Smooth muscle cell (in vitro differentiated cells): ENCODE results near the gene PCNX2. TPM values are rescaled to one million over a fixed set of nuclear protein-coding genes. Genes with fewer than 3 reads are reported as not detected.
"Not testable (repeated sequence)": the region's sequence is repeated elsewhere in the genome, so short reads cannot be mapped to it uniquely, and the experiment has no call there.

Experiments
- DNase-seq: peaks from one replicate; lab custom pipeline; 2025; ENCODE audit not compliant: unreplicated experiment; lab: John Stamatoyannopoulos, UW
- H2AFZ ChIP-seq: fragments of 200-600 bp; sonication (generic); 2 replicates; pipeline ENCODE4 v1.6.0; 2016; ENCODE audit warnings: antibody characterized with exemption, low read depth, mild to moderate bottlenecking
- H3F3A ChIP-seq: fragments of 200-600 bp; sonication (generic); 2 replicates; pipeline ENCODE4 v1.6.0; 2017; ENCODE audit warnings: antibody characterized with exemption, low read depth
- H3K27ac ChIP-seq: fragments of 200-600 bp; sonication (generic); 2 replicates; pipeline ENCODE4 v1.5.1; 2016; ENCODE audit warnings: low read depth, mild to moderate bottlenecking
- H3K27me3 ChIP-seq: fragments of 200-600 bp; sonication (generic); 2 replicates; pipeline ENCODE4 v1.6.1; 2016; ENCODE audit warnings: low read depth, mild to moderate bottlenecking
- H3K36me3 ChIP-seq: fragments of 200-600 bp; sonication (generic); 2 replicates; pipeline ENCODE4 v1.5.1; 2016; ENCODE audit warnings: low read depth
- H3K4me1 ChIP-seq: fragments of 200-600 bp; sonication (generic); 2 replicates; pipeline ENCODE4 v1.5.1; 2016; ENCODE audit warnings: low read depth
- H3K4me2 ChIP-seq: fragments of 200-600 bp; sonication (generic); 2 replicates; pipeline ENCODE4 v1.6.0; 2016; ENCODE audit warnings: mild to moderate bottlenecking
- H3K4me3 ChIP-seq: fragments of 200-600 bp; sonication (generic); 2 replicates; pipeline ENCODE4 v1.5.1; 2016; ENCODE audit warnings: mild to moderate bottlenecking
- H3K79me2 ChIP-seq: fragments of 200-600 bp; sonication (generic); 2 replicates; pipeline ENCODE4 v1.6.0; 2016; ENCODE audit warnings: low read depth, mild to moderate bottlenecking
- H3K9ac ChIP-seq: fragments of 200-600 bp; sonication (generic); 2 replicates; pipeline ENCODE4 v1.6.0; 2016; ENCODE audit warnings: low read depth
- H3K9me3 ChIP-seq: fragments of 200-600 bp; sonication (generic); replicated peaks from 2 replicates; pipeline ENCODE4 v1.5.1; 2016; ENCODE audit warnings: low read depth
- H4K20me1 ChIP-seq: fragments of 200-600 bp; sonication (generic); 2 replicates; pipeline ENCODE4 v1.6.0; 2016; ENCODE audit warnings: low read depth
- WGBS: methylation state at CpG from one replicate; pipeline ENCODE4 v1.1.7; 2016; ENCODE audit warnings: low lambda C conversion rate; 5-methylcytosine and 5-hydroxymethylcytosine counted together
- polyA plus RNA-seq: library from polyadenylated mRNA; unstranded; fragments of >200 nt; fragmentation: Nextera tagmentation; extraction: Ambion mirVana; gene quantifications from 2 replicates; pipeline ENCODE4 v1.2.1, GENCODE V29; 2016
- total RNA-seq: library from RNA; depleted of rRNA; stranded (reverse); fragments of >200 nt; gene quantifications from 2 replicates; pipeline ENCODE4 v1.2.3, GENCODE V29; 2014
- TF ChIP-seq, protein P1 (sequence below): fragments of 200-600 bp; sonication (generic); IDR thresholded peaks from 2 replicates; pipeline ENCODE4 v1.5.1; 2017; ENCODE audit warnings: borderline replicate concordance, mild to moderate bottlenecking, antibody characterized with exemption; ENCODE audit not compliant: insufficient read depth, poor library complexity, severe bottlenecking

Gene PCNX2
- total and polyA plus RNA-seq, 2 experiments from 2014 or later, result 4.7 to 18.2 TPM

- Histone ChIP-seq H3K79me2 (no peaks in the 10 kb centered on the region), H3K4me2 (no peak overlapping the region), H3K4me3 (no peak overlapping the region), H3K4me1 (no peaks in the 10 kb centered on the region), H3K27me3 (no peaks in the 10 kb centered on the region), H3K27ac (no peak overlapping the region), H2AFZ (no peak overlapping the region), H3F3A (no peaks in the 10 kb centered on the region), H3K36me3 (no peaks in the 10 kb centered on the region), H3K9me3 (no peaks in the 10 kb centered on the region), H3K9ac (no peak overlapping the region), H4K20me1 (no peaks in the 10 kb centered on the region)
- TF ChIP-seq, protein P1, sequence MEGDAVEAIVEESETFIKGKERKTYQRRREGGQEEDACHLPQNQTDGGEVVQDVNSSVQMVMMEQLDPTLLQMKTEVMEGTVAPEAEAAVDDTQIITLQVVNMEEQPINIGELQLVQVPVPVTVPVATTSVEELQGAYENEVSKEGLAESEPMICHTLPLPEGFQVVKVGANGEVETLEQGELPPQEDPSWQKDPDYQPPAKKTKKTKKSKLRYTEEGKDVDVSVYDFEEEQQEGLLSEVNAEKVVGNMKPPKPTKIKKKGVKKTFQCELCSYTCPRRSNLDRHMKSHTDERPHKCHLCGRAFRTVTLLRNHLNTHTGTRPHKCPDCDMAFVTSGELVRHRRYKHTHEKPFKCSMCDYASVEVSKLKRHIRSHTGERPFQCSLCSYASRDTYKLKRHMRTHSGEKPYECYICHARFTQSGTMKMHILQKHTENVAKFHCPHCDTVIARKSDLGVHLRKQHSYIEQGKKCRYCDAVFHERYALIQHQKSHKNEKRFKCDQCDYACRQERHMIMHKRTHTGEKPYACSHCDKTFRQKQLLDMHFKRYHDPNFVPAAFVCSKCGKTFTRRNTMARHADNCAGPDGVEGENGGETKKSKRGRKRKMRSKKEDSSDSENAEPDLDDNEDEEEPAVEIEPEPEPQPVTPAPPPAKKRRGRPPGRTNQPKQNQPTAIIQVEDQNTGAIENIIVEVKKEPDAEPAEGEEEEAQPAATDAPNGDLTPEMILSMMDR, result no peak
- no peak for DNase-seq
- WGBS, result 95% methylated on average over 3 of the region's 3 CpGs
Measured at GRCh38 chr1:233132445-233132844, 163.1 kb downstream of the PCNX2 start.

DNA sequence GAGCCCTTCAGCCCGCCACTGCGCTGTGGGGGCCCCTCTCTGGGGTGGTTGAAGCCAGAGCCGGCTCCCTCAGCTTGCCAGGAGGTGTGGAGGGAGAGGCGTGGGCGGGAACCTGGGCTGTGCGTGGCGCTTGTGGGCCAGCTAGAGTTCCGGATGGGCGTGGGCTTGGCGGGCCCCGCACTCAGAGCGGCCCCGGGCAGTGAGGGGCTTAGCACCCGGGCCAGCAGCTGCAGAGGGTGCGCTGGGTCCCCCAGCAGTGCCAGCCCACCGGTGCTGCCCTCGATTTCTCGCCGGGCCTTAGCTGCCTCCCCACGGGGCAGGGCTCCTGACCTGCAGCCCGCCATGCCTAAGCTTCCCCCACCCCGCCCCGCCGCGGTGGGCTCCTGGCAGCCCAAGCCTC lies 166.5 kb downstream of the PCNX2 start:
- H3K4me1 ChIP-seq, result not testable (repeated sequence)

DNA sequence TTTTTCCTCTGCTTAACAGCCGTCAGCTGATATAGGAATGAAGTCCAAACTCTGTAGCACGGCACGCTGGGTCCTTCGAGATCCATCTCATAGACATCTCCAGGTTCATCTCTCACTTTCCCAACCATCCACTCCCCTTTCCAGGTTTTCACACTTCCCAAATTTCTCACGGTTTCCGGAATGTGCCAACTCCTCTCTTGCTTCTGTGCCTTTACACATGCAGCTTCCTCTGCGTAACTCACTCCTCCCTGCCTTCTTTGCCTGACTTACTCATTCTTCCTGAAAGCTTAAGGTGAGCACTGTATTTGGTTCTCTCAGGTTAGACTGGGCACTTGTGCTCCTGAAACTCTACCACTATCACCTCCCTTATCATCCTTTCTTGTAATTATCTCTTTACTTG lies 168.4 kb downstream of the PCNX2 start:
- Histone ChIP-seq H3K4me2 (no peak overlapping the region), H3K4me1 (no peaks in the 10 kb centered on the region), H3F3A (no peaks in the 10 kb centered on the region), H3K36me3 (no peaks in the 10 kb centered on the region), H2AFZ (no peak overlapping the region), H3K4me3 (no peak overlapping the region), H3K79me2 (no peaks in the 10 kb centered on the region), H3K9me3 (no peaks in the 10 kb centered on the region), H3K27me3 (no peaks in the 10 kb centered on the region), H3K9ac (no peak overlapping the region), H4K20me1 (no peaks in the 10 kb centered on the region), H3K27ac (no peak overlapping the region)
- WGBS, result 88% methylated on average over 7 of the region's 7 CpGs
- no peak for DNase-seq
- TF ChIP-seq, protein P1, result no peak

More for the DNA sequence above, 166.5 kb downstream of the PCNX2 start:
- over 99% methylated on average over 14 of the region's 25 CpGs for WGBS
- H3K4me3 ChIP-seq, DNase-seq, H3K36me3 ChIP-seq, H3K4me2 ChIP-seq, H3K27me3 ChIP-seq, H4K20me1 ChIP-seq, H2AFZ ChIP-seq, H3K9ac ChIP-seq, H3K9me3 ChIP-seq, H3F3A ChIP-seq, H3K27ac ChIP-seq, H3K79me2 ChIP-seq: not testable (repeated sequence)

DNA sequence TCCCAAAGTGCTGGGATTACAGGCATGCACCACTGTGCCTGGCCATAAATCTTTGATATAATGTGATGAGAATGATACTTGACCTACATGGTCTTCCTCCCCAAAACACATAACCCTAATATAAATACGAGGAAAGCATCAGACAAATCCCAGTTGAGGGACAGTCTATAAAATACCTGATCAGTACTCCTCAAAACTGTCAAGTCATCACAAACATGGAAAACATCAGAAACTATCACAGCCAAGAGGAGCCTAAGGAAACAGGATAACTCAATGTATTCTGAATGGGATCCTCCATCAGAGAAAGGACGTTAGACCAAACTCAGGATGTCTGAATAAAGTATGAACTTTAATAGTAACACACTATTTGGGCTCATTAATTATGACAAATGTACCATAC lies 172.7 kb downstream of the PCNX2 start:
- H3K79me2 ChIP-seq, result no peaks in the 10 kb centered on the region
- no peaks in the 10 kb centered on the region for H3K4me1 ChIP-seq
- no peak overlapping the region for H3K4me3 ChIP-seq
- WGBS, result 97% methylated on average over 2 of the region's 2 CpGs
- no peak for DNase-seq
- H3K4me2 ChIP-seq, result no peak overlapping the region
- no peaks in the 10 kb centered on the region for H4K20me1 ChIP-seq
- no peak overlapping the region for H2AFZ ChIP-seq
- H3K9me3 ChIP-seq, result no peaks in the 10 kb centered on the region
- no peaks in the 10 kb centered on the region for H3F3A ChIP-seq
- TF ChIP-seq, protein P1, result no peak
- no peak overlapping the region for H3K9ac ChIP-seq
- no peak overlapping the region for H3K27ac ChIP-seq
- H3K27me3 ChIP-seq, result no peaks in the 10 kb centered on the region
- H3K36me3 ChIP-seq, result no peaks in the 10 kb centered on the region
